SK-MEL-5 (cell line): ENCODE measurements around the gene HELZ. TPM values are rescaled to one million over a fixed set of nuclear protein-coding genes. Genes with fewer than 3 reads are reported as not detected.
A peak's percentile ranks its signal among the peaks of the same experiment; 100 is the strongest.
"Not testable (repeated sequence)": the region's sequence is repeated elsewhere in the genome, so short reads cannot be mapped to it uniquely, and the experiment has no call there.

Experiments used
- DNase-seq: peaks from one replicate; pipeline ENCODE4 v3.0.0-alpha.2; 2016; ENCODE audit warnings: low read depth, low spot score
- in situ Hi-C: cut with HindIII; loops from 2 replicates; pipeline ENCODE4 v1.10.0; 2016; ENCODE audit warnings: low sequenced_read_pairs, high pct_unique_total_duplicates, low pct_unique_long_range_greater_than_20kb
- total RNA-seq: library from RNA; depleted of rRNA; stranded (reverse); fragments of >200 nt; shearing (Covaris generic); gene quantifications from 2 replicates; pipeline ENCODE4 v1.2.3, GENCODE V29; 2014

The HELZ gene
- total RNA-seq, 1 experiment from 2014 or later, result 45.7 TPM

- in situ Hi-C loops, result no loop called here
- no peak for DNase-seq
Observed at GRCh38 chr17:67043283-67043682, 201.7 kb downstream of the HELZ start.

GRCh38 chr17:67041941-67042899 lies 202.8 kb downstream of the HELZ start:
- DNase-seq, result no peak
- in situ Hi-C loops, result no loop called here

- no peak for DNase-seq
- in situ Hi-C loops, result no loop called here
Observed at GRCh38 chr17:67041531-67041930, 203.5 kb downstream of the HELZ start.

- in situ Hi-C loops, DNase-seq: not testable (repeated sequence)
Observed at GRCh38 chr17:67041119-67041518, 203.9 kb downstream of the HELZ start.

- DNase-seq, result no peak
- in situ Hi-C loops, result no loop called here
Observed at GRCh38 chr17:67040652-67041051, 204.3 kb downstream of the HELZ start.

- no peak for DNase-seq
- in situ Hi-C loops, result no loop called here
Observed at GRCh38 chr17:67038861-67039365, 206.1 kb downstream of the HELZ start.

- DNase-seq, result no peak
- in situ Hi-C loops, result no loop called here
Observed at GRCh38 chr17:67035131-67036083, 209.6 kb downstream of the HELZ start.

GRCh38 chr17:67033613-67034012 lies 211.4 kb downstream of the HELZ start:
- in situ Hi-C loops, result no loop called here

GRCh38 chr17:67032985-67033384 lies 212.0 kb downstream of the HELZ start:
- in situ Hi-C loops, result no loop called here
- DNase-seq, result no peak

More at GRCh38 chr17:67033613-67034012, 211.4 kb downstream of the HELZ start:
- no peak for DNase-seq

GRCh38 chr17:67032382-67032781 lies 212.6 kb downstream of the HELZ start:
- no peak for DNase-seq
- in situ Hi-C loops, result no loop called here

- in situ Hi-C loops, result no loop called here
Observed at GRCh38 chr17:67030641-67031040, 214.4 kb downstream of the HELZ start.

GRCh38 chr17:67027031-67027628 lies 217.9 kb downstream of the HELZ start:
- DNase-seq, result no peak

More at GRCh38 chr17:67030641-67031040, 214.4 kb downstream of the HELZ start:
- DNase-seq, result no peak

GRCh38 chr17:67026341-67026740 lies 218.7 kb downstream of the HELZ start:
- in situ Hi-C loops, result no loop called here
- no peak for DNase-seq

More at GRCh38 chr17:67027031-67027628, 217.9 kb downstream of the HELZ start:
- in situ Hi-C loops, result no loop called here

GRCh38 chr17:67025216-67025792 lies 219.7 kb downstream of the HELZ start:
- DNase-seq, result no peak
- in situ Hi-C loops, result no loop called here

- in situ Hi-C loops, result no loop called here
- DNase-seq, result no peak
Observed at GRCh38 chr17:67024736-67025135, 220.3 kb downstream of the HELZ start.

- in situ Hi-C loops, result no loop called here
- DNase-seq, result peak; percentile 25
Observed at GRCh38 chr17:67022451-67022810, 222.6 kb downstream of the HELZ start.

GRCh38 chr17:67021743-67022450 lies 223.1 kb downstream of the HELZ start:
- no peak for DNase-seq
- in situ Hi-C loops, result no loop called here
